ENCODE results near the gene PATJ.
A peak's percentile ranks its signal among the peaks of the same experiment; 100 is the strongest.

The PATJ gene

GRCh38 chr1:62082456-62083363, 340.4 kb downstream of the PATJ start:
- DNase-seq (ENCODE audit: low read depth), result no peak
- TF ChIP-seq CTCF (IDR thresholded peaks at IDR 0.05; ENCODE audit: low read depth, low read length, missing control alignments), result peak; percentile 86

GRCh38 chr1:62084310-62084890, 342.1 kb downstream of the PATJ start:
- H3K4me3 ChIP-seq (ENCODE audit: low read depth, low read length), result no peak overlapping the region
- no peak for DNase-seq (ENCODE audit: low read depth)
- TF ChIP-seq CTCF (IDR thresholded peaks at IDR 0.05; ENCODE audit: low read depth, low read length, missing control alignments), result no peak

More at GRCh38 chr1:62082456-62083363, 340.4 kb downstream of the PATJ start:
- no peak overlapping the region for H3K4me3 ChIP-seq (ENCODE audit: low read depth, low read length)

- no peak overlapping the region for H3K4me3 ChIP-seq (ENCODE audit: low read depth, low read length)
- no peak for TF ChIP-seq CTCF (IDR thresholded peaks at IDR 0.05; ENCODE audit: low read depth, low read length, missing control alignments)
- no peak for DNase-seq (ENCODE audit: low read depth)
Observed at GRCh38 chr1:62088439-62088838, 346.2 kb downstream of the PATJ start.

GRCh38 chr1:62089570-62089969, 347.3 kb downstream of the PATJ start:
- TF ChIP-seq CTCF (IDR thresholded peaks at IDR 0.05; ENCODE audit: low read depth, low read length, missing control alignments), result no peak
- no peak overlapping the region for H3K4me3 ChIP-seq (ENCODE audit: low read depth, low read length)
- DNase-seq (ENCODE audit: low read depth), result no peak

GRCh38 chr1:62090016-62090415, 347.7 kb downstream of the PATJ start:
- H3K4me3 ChIP-seq (ENCODE audit: low read depth, low read length), result no peak overlapping the region
- DNase-seq (ENCODE audit: low read depth), result no peak
- TF ChIP-seq CTCF (IDR thresholded peaks at IDR 0.05; ENCODE audit: low read depth, low read length, missing control alignments), result no peak

- H3K4me3 ChIP-seq (ENCODE audit: low read depth, low read length), result no peak overlapping the region
- no peak for DNase-seq (ENCODE audit: low read depth)
Observed at GRCh38 chr1:62092110-62092509, 349.8 kb downstream of the PATJ start.

More at GRCh38 chr1:62092110-62092509, 349.8 kb downstream of the PATJ start:
- no peak for TF ChIP-seq CTCF (IDR thresholded peaks at IDR 0.05; ENCODE audit: low read depth, low read length, missing control alignments)
